CD14-positive monocyte (primary cell): Measurements from ENCODE around the gene HES3. TPM values are rescaled to one million over a fixed set of nuclear protein-coding genes. Genes with fewer than 3 reads are reported as not detected.

Experiments used
- DNase-seq, 3 donors: peaks; one replicate each; pipeline ENCODE4 v3.0.0-alpha.2; 2011 to 2022
- H2AFZ ChIP-seq: 2 replicates; pipeline ENCODE4 v1.6.0; 2012; ENCODE audit warnings: mild to moderate bottlenecking, low read depth, low read length, inconsistent platforms; ENCODE audit not compliant: insufficient read depth, poor library complexity, severe bottlenecking
- H3K27ac ChIP-seq, 2 donors: 1 replicate in 1 of 2; 2 replicates in 1 of 2; pipeline ENCODE4 v1.5.1; 2012 to 2013; ENCODE audit warnings: low read length in 2 of 2, control low read depth in 1 of 2, inconsistent platforms in 1 of 2, low read depth in 1 of 2, mild to moderate bottlenecking in 1 of 2
- H3K27me3 ChIP-seq, 2 donors: one replicate each; pipeline versions ENCODE4 v1.6.0 to v1.6.1; 2011 to 2013; ENCODE audit warnings: low read length in 2 of 2; ENCODE audit not compliant: control insufficient read depth in 2 of 2, insufficient read depth in 2 of 2
- H3K36me3 ChIP-seq, 2 donors: replicated peaks in 1 of 2; 1 replicate in 1 of 2; 2 replicates in 1 of 2; pipeline versions ENCODE4 v1.5.1 to v1.6.1; 2012 to 2013; ENCODE audit warnings: low read length in 2 of 2, control low read depth in 1 of 2, inconsistent platforms in 1 of 2, mild to moderate bottlenecking in 1 of 2; ENCODE audit not compliant: insufficient read depth in 2 of 2, control insufficient read depth in 1 of 2
- H3K4me1 ChIP-seq, 2 donors: 1 replicate in 1 of 2; 2 replicates in 1 of 2; pipeline versions ENCODE4 v1.5.1 to v1.6.1; 2012 to 2013; ENCODE audit warnings: low read length in 2 of 2, control low read depth in 1 of 2, inconsistent platforms in 1 of 2, mild to moderate bottlenecking in 1 of 2, moderate library complexity in 1 of 2; ENCODE audit not compliant: insufficient read depth in 2 of 2, control insufficient read depth in 1 of 2
- H3K4me2 ChIP-seq: replicated peaks from 2 replicates; pipeline ENCODE3; 2012; ENCODE audit warnings: low read length, moderate library complexity, mild to moderate bottlenecking; ENCODE audit not compliant: poor library complexity, severe bottlenecking; ENCODE audit errors: extremely low read depth
- H3K4me3 ChIP-seq, 3 experiments: fragments of 200-600 bp in 1 of 3; sonication (generic) in 1 of 3; replicated peaks in 1 of 3; 1 replicate in 2 of 3; 2 replicates in 1 of 3; pipeline ENCODE4 v1.5.1; 2011 to 2013; ENCODE audit warnings: low read length in 3 of 3, mild to moderate bottlenecking in 3 of 3, control low read depth in 2 of 3, low read depth in 2 of 3, inconsistent platforms in 1 of 3, moderate library complexity in 1 of 3
- H3K79me2 ChIP-seq: 2 replicates; pipeline ENCODE4 v1.6.0; 2012; ENCODE audit warnings: mild to moderate bottlenecking, control low read depth, inconsistent platforms, low read length, moderate library complexity; ENCODE audit not compliant: insufficient read depth
- H3K9ac ChIP-seq: 2 replicates; pipeline ENCODE4 v1.6.0; 2017; ENCODE audit warnings: low read length, mild to moderate bottlenecking; ENCODE audit not compliant: insufficient read depth, poor library complexity, severe bottlenecking
- H3K9me3 ChIP-seq, 2 donors: replicated peaks in 1 of 2; 1 replicate in 1 of 2; 2 replicates in 1 of 2; pipeline versions ENCODE4 v1.5.1 to v1.6.1; 2012 to 2013; ENCODE audit warnings: low read length in 2 of 2, control low read depth in 1 of 2; ENCODE audit not compliant: control insufficient read depth in 1 of 2, insufficient read depth in 1 of 2
- H4K20me1 ChIP-seq: 2 replicates; pipeline ENCODE4 v1.6.0; 2012; ENCODE audit warnings: mild to moderate bottlenecking, low read length, control low read depth, moderate library complexity; ENCODE audit not compliant: insufficient read depth
- H3K27ac Mint-ChIP-seq, 7 donors: one replicate each; pipeline ENCODE4 v1.8.0; 2020; ENCODE audit warnings: mild to moderate bottlenecking in 7 of 7, mixed read lengths in 7 of 7, moderate library complexity in 6 of 7, inconsistent platforms in 2 of 7
- H3K27me3 Mint-ChIP-seq, 3 donors: one replicate each; pipeline ENCODE4 v1.8.0; 2021 to 2022; ENCODE audit warnings: low read depth in 3 of 3, mild to moderate bottlenecking in 3 of 3, mixed read lengths in 3 of 3, moderate library complexity in 3 of 3, inconsistent platforms in 1 of 3
- H3K36me3 Mint-ChIP-seq, 2 donors: one replicate each; pipeline ENCODE4 v1.8.0; 2020; ENCODE audit warnings: mixed read lengths in 2 of 2, inconsistent platforms in 1 of 2, mild to moderate bottlenecking in 1 of 2
- H3K4me1 Mint-ChIP-seq: one replicate; pipeline ENCODE4 v1.8.0; 2020; ENCODE audit warnings: mild to moderate bottlenecking, mixed read lengths
- H3K4me3 Mint-ChIP-seq, 2 donors: one replicate each; pipeline ENCODE4 v1.8.0; 2020; ENCODE audit warnings: mild to moderate bottlenecking in 2 of 2, mixed read lengths in 2 of 2, moderate library complexity in 1 of 2
- H3K9me3 Mint-ChIP-seq, 7 donors: one replicate each; pipeline ENCODE4 v1.8.0; 2020 to 2022; ENCODE audit warnings: mixed read lengths in 7 of 7, mild to moderate bottlenecking in 6 of 7, moderate library complexity in 6 of 7, inconsistent platforms in 2 of 7
- CTCF ChIP-seq: fragments of 200-600 bp; IDR thresholded peaks from one replicate; pipeline ENCODE4 v1.8.0; 2022; ENCODE audit warnings: antibody characterized with exemption, mild to moderate bottlenecking
- WGBS: methylation state at CpG from one replicate; pipeline ENCODE4 v1.1.5; 2013; ENCODE audit warnings: missing lambda C conversion rate; ENCODE audit not compliant: insufficient coverage; 5-methylcytosine and 5-hydroxymethylcytosine counted together
- intact Hi-C, 2 donors: fragments of 100-400 bp; cut with micrococcal nuclease; formaldehyde crosslinking; loops; one replicate each; pipeline versions ENCODE4 v1.15.0 to v1.15.1; 2023
- polyA plus RNA-seq, 3 donors: library from polyadenylated mRNA; depleted of rRNA in 1 of 3; unstranded in 2 of 3; stranded (reverse) in 1 of 3; fragments of 300-500 nt in 2 of 3; fragments of >200 nt in 1 of 3; fragmentation: Illumina TruSeq in 2 of 3; gene quantifications; 1 replicate in 2 of 3; 2 replicates in 1 of 3; pipeline ENCODE4 v1.2.3, GENCODE V29; 2012 to 2021

HES3 gene
- polyA plus RNA-seq, 3 donors = not detected

GRCh38 chr1:6260433-6260934, 16.5 kb downstream of the HES3 start:
- no peak for TF ChIP-seq CTCF
- intact Hi-C loops = no loop called here
- no peak for DNase-seq
- Histone ChIP-seq H3K36me3 (no peaks in the 10 kb centered on the region), H3K27ac (no peak overlapping the region), H2AFZ (peak overlapping the region; percentile 67), H3K27me3 (peaks cover 8 to 36% of the 10 kb centered on the region in 2 donors), H3K4me2 (peak overlapping the region; percentile 92), H3K4me1 (peaks cover 11 to 18% of the 10 kb centered on the region in 2 donors), H3K4me3 (peak overlapping the region; percentile 35 to 72 (median 37)), H3K79me2 (no peaks in the 10 kb centered on the region), H3K9ac (no peak overlapping the region), H4K20me1 (no peaks in the 10 kb centered on the region), H3K9me3 (no peaks in the 10 kb centered on the region)
- Mint-ChIP-seq H3K27ac (no peak overlapping the region), H3K36me3 (peaks cover 0 to 4% of the 10 kb centered on the region in 2 donors), H3K4me1 (peaks cover 11% of the 10 kb centered on the region), H3K27me3 (peaks cover 28 to 58% (median 35%) of the 10 kb centered on the region in 3 donors), H3K4me3 (no peak overlapping the region), H3K9me3 (peaks cover 0 to 1% (median 0%) of the 10 kb centered on the region in 7 donors)
- under 1% methylated on average over 61 of the region's 61 CpGs for WGBS

- H3K36me3 ChIP-seq = no peaks in the 10 kb centered on the region
- no peaks in the 10 kb centered on the region for H3K9me3 ChIP-seq
- peak within 1 kb of the TSS; percentile 35 to 72 (median 37) for H3K4me3 ChIP-seq
- Mint-ChIP-seq H3K36me3 (peaks cover 0 to 4% of the 10 kb centered on the region in 2 donors), H3K9me3 (peaks cover 0 to 1% (median 0%) of the 10 kb centered on the region in 7 donors), H3K4me3 (peak within 1 kb of the TSS; percentile 72 to 77), H3K27me3 (peaks cover 27 to 54% (median 33%) of the 10 kb centered on the region in 3 donors), H3K4me1 (peaks cover 11% of the 10 kb centered on the region), H3K27ac (no peak within 1 kb of the TSS)
- peak within 1 kb of the TSS; percentile 92 for H3K4me2 ChIP-seq
- peak within 1 kb of the TSS; percentile 71 for H2AFZ ChIP-seq
- H3K27ac ChIP-seq = no peak within 1 kb of the TSS
- peak in 1 of 3 donors; percentile 5 for DNase-seq
- 1% methylated on average over 74 of the region's 78 CpGs for WGBS
- H4K20me1 ChIP-seq = no peaks in the 10 kb centered on the region
- peaks cover 8 to 36% of the 10 kb centered on the region in 2 donors for H3K27me3 ChIP-seq
- H3K9ac ChIP-seq = no peak within 1 kb of the TSS
- intact Hi-C loops = no loop called here
- peaks cover 11 to 18% of the 10 kb centered on the region in 2 donors for H3K4me1 ChIP-seq
- no peaks in the 10 kb centered on the region for H3K79me2 ChIP-seq
- TF ChIP-seq CTCF = no peak
These were observed 17.1 kb downstream of the HES3 start, which contains the start of gene GPR153 for GRCh38 chr1:6260961-6261614. Gene GPR153 (minus strand): TSS chr1:6261098. CDS start chr1:6254905, 6,193 bp downstream.
